Brain microvascular endothelial cell (primary cell): ENCODE measurements around the gene MARK1.

ENCODE experiments used
- DNase-seq: peaks from one replicate; pipeline ENCODE4 v3.0.0-alpha.2; 2020
- H3K27ac ChIP-seq: fragments of 250-450 bp; sonication (Bioruptor Pico); 2 replicates; pipeline ENCODE4 v1.5.1; 2020; ENCODE audit warnings: mild to moderate bottlenecking, moderate library complexity
- H3K27me3 ChIP-seq: fragments of 250-450 bp; sonication (Bioruptor Pico); replicated peaks from 2 replicates; pipeline ENCODE4 v1.5.1; 2020; ENCODE audit warnings: mild to moderate bottlenecking
- H3K36me3 ChIP-seq: fragments of 250-450 bp; sonication (Bioruptor Pico); replicated peaks from 2 replicates; pipeline ENCODE4 v1.5.1; 2020; ENCODE audit warnings: mild to moderate bottlenecking
- H3K4me3 ChIP-seq: 2 replicates; pipeline ENCODE4 v1.5.1; 2011; ENCODE audit warnings: low read depth, mild to moderate bottlenecking, control low read depth, low read length, moderate library complexity
- in situ Hi-C: cut with HindIII; loops from 2 replicates; pipeline ENCODE4 v1.10.0; 2017; ENCODE audit warnings: low sequenced_read_pairs, low pct_ligation_motif_present
- TF ChIP-seq, protein P1 (sequence below): IDR thresholded peaks from 2 replicates; pipeline ENCODE4 v1.5.1; 2011; ENCODE audit warnings: low read depth, mild to moderate bottlenecking, moderate library complexity, low read length, control low read depth, inconsistent platforms; ENCODE audit errors: missing control alignments

The MARK1 gene

DNA sequence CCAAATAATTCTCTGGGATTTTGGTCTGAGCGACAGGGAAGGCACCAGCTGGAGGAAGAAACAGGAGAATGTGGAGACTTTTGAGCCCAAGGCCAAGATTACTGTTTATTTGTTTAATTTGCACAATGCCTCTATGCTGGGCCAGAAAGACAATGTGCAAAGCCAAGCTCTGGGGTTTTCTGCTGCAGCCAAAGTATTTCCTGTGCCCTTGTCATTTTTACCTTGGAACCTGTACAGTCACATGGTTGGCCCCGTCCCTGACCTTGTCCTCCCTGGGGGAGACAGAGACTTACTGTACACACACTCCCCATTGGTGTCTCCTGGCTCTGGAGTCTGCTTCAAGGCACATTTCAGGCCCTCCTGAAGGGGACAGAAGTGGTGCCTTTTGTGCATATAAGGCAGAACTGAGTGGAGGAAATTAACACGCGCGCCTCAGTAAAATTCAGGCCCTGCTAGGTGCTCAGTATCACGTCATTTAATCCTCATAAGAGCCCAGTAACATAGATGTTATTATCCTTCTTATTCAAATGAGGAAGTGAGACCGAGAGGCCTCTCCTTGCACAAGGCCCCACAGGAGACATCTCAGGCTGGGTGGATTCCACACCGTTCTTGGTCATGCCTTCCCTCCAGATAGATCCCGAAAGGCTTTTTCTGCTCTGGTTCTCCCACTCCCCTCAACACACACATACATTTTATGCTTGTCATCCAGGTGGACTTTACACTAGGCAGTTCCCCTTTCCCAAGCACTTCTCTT, 183.3 kb downstream of the MARK1 start:
- Histone ChIP-seq H3K27me3 (no peaks in the 10 kb centered on the region), H3K27ac (no peak overlapping the region), H3K4me3 (no peak overlapping the region), H3K36me3 (no peaks in the 10 kb centered on the region)
- TF ChIP-seq, protein P1, sequence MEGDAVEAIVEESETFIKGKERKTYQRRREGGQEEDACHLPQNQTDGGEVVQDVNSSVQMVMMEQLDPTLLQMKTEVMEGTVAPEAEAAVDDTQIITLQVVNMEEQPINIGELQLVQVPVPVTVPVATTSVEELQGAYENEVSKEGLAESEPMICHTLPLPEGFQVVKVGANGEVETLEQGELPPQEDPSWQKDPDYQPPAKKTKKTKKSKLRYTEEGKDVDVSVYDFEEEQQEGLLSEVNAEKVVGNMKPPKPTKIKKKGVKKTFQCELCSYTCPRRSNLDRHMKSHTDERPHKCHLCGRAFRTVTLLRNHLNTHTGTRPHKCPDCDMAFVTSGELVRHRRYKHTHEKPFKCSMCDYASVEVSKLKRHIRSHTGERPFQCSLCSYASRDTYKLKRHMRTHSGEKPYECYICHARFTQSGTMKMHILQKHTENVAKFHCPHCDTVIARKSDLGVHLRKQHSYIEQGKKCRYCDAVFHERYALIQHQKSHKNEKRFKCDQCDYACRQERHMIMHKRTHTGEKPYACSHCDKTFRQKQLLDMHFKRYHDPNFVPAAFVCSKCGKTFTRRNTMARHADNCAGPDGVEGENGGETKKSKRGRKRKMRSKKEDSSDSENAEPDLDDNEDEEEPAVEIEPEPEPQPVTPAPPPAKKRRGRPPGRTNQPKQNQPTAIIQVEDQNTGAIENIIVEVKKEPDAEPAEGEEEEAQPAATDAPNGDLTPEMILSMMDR, result no peak
- in situ Hi-C loops, result no loop called here
- no peak for DNase-seq
